Activated CD4-positive, alpha-beta T cell treated with anti-CD3 and anti-CD28 coated beads, Interleukin-2, Interleukin-4, amounts not matched to agents 100 ng/mL and 50 ng/mL, durations not matched to agents 16 hours and 8 hours (primary cell): ENCODE data around the gene TXNDC17.
"Not testable (repeated sequence)": the region's sequence is repeated elsewhere in the genome, so short reads cannot be mapped to it uniquely, and the experiment has no call there.

Experiments
- DNase-seq: peaks from one replicate; pipeline ENCODE4 v3.0.0-alpha.2; 2020; ENCODE audit warnings: low spot score

TXNDC17 gene

GRCh38 chr17:6637458-6637840 lies 3.4 kb upstream of the TXNDC17 start:
- no peak for DNase-seq

GRCh38 chr17:6638046-6638908 lies 2.6 kb upstream of the TXNDC17 start:
- no peak for DNase-seq

- peak; percentile 18 for DNase-seq
These were observed 1.8 kb upstream of the TXNDC17 start for GRCh38 chr17:6639014-6639585.

- DNase-seq, result peak; percentile 29
These were observed 999 bp upstream of the TXNDC17 start for GRCh38 chr17:6639586-6640535.

- DNase-seq, result peak; percentile 16
These were observed 495 bp downstream of the TXNDC17 start for GRCh38 chr17:6641247-6641863.

- peak; percentile 67 for DNase-seq
These were observed 1.7 kb downstream of the TXNDC17 start for GRCh38 chr17:6642592-6642991.

- DNase-seq, result peak; percentile 58
These were observed 2.7 kb downstream of the TXNDC17 start for GRCh38 chr17:6643451-6644125.

DNA sequence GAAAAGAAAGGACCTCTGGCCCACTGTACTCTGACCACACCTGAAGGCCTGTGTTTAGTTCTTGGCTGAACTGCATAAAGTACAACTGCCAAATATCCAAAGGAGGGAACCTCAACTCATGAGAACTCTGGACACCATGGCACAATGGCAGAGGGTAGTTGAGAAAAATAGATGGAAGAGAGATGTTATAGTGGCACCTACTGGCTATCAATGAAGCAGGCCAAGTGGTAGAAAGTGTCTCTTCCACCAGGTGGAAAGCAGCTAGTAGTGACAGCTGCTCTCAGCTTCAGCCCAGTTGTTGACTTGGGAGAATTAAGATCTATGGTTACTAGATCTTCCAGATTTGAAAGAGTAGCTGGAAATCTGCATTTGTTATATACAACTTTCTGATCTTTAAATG lies 7.3 kb downstream of the TXNDC17 start:
- peak; percentile 44 for DNase-seq

GRCh38 chr17:6651354-6651918 lies 10.6 kb downstream of the TXNDC17 start, which contains the start of the genes C17orf100 and MED31:
Gene C17orf100 (plus strand): TSS chr17:6651762. CDS start chr17:6651914, 152 bp downstream.
Gene MED31 (minus strand): TSS chr17:6651605. CDS start chr17:6651528, 77 bp downstream.
- peak; percentile 97 for DNase-seq

GRCh38 chr17:6651919-6652452 lies 11.1 kb downstream of the TXNDC17 start:
- DNase-seq, result peak; percentile 22

DNA sequence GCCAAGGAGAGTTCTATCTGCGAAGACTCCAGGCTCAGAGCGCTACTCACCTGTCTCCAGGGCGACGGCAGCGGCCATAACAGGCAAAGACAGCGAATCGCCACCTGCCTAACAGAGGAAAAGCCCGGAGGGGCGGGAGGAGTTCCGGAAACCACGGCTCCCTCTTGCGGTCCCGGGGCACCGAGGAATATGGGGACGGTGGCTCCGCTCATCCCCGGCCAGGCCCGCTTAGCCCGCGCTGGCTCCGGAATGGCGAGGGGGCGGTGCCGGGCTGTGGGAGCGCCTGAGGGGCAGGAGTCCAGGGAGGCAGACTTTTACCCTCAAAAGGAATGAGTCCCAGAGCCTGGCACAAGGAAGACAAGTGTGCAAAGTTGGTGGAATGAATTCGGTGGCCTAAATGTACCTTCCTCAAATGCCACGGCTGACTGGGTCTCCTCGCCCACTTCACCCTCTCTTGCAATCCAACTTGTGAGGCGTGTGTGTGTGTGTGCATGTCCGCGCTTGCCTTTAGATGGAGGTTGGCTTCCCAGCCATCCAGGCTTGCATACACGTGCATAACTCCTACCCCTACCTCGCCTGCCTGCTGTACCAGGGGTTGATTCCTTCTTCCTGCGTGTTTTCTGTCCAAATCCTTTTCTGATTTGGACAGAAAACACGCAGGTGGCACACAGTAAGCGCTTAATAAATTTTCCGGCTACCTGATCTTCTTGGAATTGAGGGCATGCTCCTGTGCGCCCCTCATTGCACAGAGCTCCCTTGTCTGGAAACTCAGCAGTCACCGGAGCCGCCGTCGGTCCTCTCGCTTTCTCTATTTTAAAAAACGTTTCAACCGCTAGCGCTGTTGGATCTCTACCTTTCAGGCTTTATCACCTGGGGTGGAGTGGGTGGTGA lies 14.2 kb downstream of the TXNDC17 start:
- DNase-seq, result no peak

DNA sequence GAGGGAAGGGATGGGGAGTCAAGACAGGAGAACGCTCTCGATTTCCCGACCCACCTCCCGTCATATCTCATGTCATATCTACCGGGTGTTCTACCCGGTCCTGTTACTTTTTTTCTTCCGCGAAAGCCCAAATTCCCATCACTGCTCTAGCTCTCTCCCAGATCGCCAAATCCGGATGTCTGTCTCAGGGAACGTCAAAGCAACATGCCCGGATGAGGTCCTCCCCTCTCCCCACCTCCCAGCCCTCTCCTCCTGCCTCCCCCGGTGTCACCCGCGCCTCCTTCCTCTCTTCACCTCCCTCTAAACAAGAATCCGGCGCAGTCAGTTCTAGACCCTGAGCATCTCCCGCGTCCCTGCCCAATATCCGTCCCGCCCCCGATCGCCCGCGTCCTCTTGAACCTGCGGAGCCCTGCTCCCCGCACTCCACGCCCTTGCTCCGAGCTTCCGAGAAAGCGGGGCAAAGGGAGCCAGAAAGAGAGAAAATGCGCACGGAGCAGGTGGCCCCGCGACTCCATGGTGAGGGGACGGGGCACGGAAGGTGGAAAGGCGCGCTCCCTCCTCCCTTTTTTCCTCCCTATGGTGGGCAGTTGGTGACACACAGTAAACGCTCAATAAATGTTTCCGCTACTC lies 15.0 kb downstream of the TXNDC17 start:
- DNase-seq, result not testable (repeated sequence)

- peak; percentile 38 for DNase-seq
These were observed 16.2 kb downstream of the TXNDC17 start for GRCh38 chr17:6656797-6657632.

- no peak for DNase-seq
These were observed 16.9 kb downstream of the TXNDC17 start for GRCh38 chr17:6657633-6658287.

DNA sequence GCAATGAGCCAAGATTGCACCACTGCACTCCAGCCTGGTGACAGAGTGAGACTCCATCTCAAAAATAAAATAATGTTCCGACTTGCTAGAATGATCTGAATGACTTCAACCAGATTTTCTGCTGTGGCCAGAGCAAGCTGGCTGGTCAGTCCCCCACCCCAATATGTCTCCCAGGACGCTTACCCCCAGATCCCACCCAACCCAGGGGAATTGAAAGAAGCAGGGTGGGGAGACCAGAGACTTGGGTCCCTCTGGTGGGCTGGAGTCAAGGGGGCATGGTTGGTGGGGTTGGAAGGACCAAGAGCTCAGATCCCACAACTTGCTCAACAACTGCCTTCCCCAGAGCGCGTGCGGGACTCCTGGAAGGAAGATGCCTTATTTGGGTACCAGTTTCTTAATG lies 17.6 kb downstream of the TXNDC17 start:
- DNase-seq, result not testable (repeated sequence)

DNA sequence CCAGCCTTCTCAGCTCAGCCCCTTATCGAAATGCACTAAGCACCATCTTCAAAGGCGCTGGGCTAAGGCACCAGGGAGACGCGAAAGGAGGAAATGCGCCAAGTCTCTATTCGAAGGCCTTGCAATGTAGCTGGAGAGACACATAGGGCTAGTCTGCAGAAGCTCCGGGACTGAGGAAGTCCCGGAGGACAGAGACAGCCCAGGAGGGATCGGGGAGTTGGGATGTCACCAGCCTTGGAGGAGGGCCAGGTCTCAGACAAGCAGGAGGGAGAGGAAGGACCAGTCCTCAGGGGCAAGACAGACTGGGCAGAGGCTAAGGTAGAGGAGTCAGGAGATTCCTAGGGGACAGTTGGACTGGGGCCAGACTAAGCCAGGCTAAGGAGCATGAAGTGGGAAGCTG lies 19.2 kb downstream of the TXNDC17 start:
- DNase-seq, result no peak

- DNase-seq, result peak; percentile 53
These were observed 20.1 kb downstream of the TXNDC17 start for GRCh38 chr17:6660805-6661463.
